ENCODE measurements around the gene ZNF423.

The ZNF423 gene

DNA sequence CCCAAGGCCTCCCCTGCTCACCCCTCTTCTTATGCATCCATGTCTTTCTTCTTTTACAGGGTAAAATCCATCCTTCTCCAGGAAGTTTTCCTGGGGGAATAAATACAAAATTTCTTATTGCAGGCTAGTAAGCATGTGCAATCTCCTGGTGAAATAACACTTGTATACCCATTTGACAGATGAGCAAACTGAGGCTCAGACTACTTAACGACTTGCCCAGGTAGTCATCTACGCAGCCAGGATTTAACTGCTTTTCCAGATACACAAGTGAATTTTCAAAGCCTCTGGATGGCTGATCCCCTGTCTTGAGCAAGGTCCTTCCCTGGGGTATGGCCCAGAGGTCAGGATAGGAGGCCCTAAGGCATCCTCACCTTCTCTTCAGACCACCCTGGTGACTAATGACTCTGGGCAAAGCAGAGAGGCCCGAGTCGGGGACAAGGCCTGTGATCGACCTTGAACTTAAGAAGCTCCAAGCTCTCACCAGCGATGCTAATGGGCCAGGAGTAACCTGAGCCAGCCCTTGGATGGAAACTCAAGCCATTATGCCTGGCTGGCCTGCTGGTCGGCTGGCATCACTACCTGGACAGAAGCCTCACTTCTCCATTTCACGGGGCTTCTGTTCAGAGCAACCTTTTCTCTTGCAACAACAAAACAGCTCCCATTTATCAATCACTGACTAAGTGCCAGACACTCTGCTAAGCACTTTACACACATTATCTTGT lies 33.1 kb downstream of the ZNF423 start:
- DNase-seq, result no peak

DNA sequence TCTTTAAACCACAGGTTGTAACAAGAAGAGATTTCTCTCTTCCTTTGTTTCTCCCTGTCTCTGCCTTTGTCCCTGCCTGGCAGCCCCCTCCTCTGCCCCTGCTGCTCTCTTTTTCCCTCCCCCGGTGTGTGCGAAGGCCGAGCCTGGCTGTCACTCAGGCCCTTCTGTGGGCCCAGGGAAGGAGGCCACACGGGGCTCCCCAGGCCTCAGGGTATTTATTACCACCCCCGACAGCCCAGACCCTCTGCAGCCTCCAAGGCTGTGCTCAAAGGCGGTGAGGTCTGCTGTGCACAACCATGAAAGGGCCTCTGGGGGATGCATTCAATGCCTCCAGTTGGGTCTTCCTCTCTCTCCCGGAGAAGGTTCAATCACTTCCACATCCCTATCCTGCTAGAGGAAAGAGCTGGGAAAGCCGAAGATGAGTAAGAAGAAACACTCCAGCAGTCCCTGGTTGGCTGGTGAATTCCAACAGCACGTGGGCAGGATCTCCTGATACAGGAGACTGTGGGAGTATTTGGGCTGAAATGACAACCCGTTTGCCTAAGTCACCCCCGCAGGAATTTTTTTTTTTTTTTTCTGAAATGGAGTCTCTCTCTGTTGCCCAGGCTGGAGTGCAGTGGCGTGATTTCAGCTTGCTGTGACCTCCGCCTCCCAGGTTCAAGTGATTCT lies 34.2 kb downstream of the ZNF423 start:
- no peak for DNase-seq

DNA sequence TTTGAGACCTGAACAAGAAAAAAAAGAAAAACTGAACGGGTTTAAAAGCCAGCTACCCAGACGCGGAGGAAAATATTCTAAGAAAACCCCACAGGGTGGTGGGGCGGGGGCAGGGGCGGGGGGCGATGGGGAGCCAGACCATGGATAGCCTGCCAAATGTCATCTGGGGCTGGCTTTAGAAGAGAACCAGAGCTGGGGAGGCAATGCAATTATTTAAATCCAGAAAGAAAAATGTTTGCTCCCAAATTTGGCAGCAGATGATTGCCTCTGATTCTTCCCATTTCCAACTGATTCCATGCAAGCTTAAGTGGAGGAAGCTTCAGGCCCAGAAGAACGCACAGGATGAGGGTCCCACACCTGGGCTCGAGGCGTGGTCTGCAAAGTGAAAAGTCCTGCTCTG lies 34.8 kb downstream of the ZNF423 start:
- no peak for DNase-seq

DNA sequence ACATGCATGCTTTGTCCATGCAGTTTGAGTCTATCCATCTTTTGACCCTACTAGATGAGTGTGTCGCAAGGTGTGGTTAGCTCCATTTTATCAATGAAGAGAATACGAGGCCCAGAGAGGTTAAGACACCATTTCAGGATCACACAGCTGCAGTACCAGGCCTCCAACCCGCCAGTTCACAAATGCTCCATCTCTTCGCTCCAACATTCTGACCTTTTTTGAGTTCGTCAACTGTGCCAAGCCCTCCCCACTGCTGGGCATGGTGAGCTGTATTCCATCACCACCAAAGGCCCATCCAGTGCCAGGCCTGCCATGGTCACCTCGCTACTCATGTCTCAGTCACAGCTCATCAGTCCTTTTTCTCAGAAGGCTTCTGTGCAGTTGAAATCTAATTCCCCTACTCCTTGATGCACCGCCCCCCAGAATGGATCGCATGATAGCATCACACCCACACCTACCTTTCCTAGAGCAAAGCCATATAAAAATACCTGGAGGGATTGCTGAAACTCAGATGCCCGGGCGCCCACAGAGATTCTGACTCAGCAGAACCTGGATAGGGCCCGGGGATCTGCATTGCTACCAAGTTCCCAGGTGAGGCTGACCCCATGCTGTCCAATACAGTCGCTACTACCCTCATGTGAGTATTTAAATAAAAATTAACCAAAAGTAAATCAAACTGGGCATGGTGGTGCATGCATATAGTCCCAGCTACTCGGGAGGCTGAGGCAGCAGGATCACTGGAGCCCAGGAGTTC lies 38.0 kb downstream of the ZNF423 start:
- no peak for DNase-seq

DNA sequence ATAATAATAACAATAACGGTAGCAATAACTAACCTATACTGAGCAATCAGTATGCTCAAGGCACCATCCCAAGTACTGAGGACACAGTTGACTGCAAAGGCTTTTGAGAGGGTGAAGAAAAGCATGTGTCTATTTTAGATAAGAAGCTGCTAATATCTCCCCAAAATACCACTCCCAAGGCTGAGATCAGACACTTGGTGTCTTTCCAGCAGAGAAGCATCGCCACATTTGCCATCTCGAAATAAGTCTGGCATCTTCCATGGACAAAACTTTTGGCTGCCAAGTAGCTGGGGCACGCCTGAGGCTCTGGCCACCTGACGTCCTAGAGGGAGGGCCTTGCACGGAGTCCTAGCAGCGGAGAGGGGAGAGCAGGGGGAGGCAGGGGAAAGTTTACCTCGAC lies 39.0 kb downstream of the ZNF423 start:
- DNase-seq, result no peak

DNA sequence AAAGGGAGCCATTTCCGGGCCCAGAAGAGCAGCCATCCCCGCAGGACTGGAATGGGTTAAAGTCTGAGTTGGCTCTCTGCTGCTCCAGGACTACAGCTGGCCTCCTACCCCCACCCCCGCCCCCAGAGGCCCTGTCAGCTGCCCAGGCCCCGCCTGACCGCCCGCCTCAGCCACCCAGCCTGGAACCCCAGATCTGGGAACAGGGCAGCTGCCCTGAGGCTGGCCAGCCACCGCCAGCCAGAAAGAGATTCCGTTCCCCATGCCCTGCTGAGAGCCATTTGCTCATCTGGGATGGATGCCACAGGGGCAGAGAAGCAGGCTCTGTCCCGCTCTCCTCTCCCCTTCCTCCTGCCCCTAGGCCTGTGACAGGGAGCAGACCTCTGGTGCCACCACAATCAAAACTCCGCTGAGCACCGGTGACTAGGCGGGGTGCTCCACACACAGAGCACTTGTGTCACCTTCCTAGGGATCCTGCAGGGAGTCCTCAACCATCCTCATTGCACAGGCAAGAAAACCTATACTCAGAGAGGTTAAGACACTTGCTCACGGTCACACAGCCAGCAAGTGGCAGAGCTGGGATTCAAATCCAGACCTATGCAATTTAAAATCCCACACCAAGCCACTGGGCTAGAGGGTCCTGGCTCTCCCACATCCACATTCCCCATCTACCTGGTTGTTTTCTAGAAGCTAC lies 44.1 kb downstream of the ZNF423 start:
- DNase-seq, result no peak

DNA sequence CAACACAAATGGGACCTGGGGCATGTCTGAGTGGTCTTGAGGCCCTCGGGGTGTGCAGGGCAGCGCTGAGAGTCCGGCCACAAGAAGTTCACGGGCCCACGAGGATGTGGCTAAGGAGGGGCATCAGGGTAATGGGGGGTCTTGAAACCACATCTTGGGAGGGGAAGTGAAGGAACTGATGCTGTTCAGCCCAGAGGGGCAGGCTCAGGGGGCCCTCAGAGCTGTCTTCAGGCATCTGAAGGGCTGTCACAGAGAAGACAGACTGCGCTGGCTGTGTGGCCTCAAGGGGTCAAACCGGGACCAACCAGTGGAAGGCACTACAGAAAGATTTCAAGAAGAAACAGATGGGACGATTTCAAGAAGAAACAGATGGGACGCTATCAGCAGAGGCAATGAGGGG lies 45.1 kb downstream of the ZNF423 start:
- no peak for DNase-seq

DNA sequence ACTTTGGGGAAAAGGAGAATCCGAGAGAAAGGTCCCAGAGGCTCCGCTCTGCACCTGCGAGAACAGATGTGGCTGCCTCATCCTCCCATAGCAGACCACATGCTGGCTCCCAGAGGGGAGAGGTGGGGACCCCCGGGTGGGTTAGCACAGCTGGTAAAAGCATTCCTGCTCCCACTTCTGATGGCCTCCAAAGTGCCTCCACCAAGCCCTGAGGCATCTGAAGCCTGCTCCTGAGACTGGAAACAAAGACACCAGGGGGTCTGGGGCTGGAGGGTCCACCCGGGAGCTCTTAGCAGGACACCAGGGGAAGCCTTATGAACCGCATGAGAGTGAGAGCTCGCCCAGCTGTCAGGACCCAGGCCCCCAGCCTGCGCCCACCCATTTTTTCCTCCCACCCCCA lies 46.4 kb downstream of the ZNF423 start:
- no peak for DNase-seq

DNA sequence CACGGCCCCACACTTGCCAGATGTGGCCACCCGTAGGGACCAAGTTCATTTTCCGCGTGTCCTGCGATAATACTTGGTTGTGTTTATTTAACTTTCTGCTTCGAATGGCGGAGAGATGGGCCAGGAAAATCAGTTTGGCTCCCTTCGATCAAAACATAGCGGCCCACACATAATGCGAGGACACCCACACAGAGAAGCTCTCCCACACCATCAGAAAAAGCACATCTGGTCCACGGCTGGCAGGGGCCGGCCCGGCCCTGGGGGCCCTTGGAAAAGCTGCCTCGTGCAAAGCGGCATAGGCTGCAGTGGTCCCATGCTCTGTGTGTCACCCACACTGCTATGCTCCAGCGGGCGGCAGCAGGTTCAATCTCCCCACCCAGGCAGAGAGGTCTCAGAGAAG lies 46.9 kb downstream of the ZNF423 start:
- DNase-seq, result no peak

DNA sequence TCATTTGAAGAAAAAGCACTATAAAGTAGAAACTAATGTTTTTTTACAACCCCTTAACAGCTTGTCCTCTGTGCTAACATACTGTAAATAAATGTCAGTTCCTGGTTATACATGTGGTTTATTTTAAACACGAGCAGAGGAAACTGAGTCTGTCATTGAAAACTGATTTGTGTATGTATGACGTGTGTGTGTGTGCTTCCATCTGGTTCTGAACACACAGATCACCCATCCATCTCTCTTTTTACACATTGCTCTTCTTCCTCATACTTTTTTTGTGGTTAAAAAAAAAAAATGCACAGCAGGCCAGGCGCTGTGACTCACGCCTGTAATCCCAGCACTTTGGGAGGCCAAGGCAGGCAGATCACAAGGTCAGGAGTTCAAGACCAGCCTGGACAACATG lies 49.5 kb downstream of the ZNF423 start:
- no peak for DNase-seq

DNA sequence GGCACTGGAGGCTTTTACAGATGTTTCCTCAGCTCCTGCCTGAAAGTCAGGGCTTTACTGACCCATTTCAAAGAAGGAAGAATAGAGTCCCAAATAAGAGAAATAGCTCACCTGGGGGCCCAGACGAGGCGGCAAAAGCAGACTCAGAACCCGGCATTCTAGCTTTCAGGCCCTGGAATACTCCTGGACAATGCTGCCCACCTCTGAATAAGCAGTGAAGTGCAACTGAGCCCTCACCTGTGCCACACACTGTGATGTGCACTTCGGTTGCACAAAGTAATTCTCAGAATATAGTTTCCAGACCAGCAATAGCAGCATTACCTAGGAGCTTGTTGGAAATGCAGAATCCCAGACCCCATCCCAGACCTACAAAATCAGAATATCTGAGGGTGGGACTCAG lies 54.6 kb downstream of the ZNF423 start:
- DNase-seq, result no peak

DNA sequence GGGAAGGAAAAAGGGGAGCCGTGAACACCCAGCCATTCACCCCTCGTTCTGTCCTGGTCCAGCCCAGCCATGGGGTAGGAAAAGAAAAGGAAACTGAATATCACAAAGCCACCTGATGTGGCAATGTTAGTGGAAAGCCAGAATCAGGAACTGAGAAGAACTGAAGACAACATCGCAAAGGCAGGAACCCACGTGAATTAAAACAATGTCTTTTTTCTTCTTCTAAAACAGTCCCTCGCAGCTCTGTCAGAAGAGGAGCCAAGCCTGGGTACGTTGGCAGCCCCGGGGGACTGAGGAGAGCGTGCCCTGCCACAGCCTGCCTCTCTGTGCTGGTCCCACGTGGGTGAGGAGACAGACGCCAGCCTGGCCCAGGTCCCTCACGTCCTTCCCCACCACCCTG lies 55.0 kb downstream of the ZNF423 start:
- no peak for DNase-seq

DNA sequence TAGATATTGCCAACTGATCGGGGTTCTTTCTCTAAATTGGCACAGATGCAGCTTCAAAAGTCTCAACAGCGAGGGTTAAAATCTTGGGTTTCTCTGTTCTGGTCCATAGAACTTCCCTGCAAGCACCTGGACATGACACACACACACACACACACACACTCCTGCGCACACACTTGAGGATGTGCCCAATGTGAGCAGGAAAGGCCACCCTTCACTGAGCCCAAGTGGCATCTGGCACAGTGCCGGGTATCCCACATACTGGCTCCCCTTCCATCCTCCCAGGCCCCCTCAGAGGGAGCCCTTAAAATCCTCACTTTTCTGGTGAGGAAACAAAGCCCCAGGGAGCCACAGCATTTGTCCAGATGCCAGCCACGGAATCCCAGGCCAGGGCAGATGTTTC lies 55.5 kb downstream of the ZNF423 start:
- DNase-seq, result no peak

DNA sequence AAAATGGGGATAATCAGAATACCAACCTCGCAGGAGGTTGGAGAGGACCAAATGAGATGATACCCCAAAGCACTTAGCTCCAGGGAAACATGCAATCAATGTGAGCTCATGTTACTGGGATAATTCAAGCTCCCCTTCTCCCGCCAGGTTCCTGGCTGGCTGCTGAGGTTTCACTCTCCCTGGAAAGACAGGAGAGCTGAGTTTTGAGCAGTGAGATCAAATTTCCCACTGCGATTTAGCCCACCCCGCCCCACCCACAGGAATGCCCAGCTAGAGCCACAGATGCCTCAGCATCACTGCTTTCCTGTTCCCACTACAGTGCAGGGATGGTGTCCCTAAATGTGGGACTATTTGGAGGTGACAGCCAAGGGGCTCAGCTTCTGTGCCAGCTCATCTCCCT lies 56.7 kb downstream of the ZNF423 start:
- DNase-seq, result no peak

DNA sequence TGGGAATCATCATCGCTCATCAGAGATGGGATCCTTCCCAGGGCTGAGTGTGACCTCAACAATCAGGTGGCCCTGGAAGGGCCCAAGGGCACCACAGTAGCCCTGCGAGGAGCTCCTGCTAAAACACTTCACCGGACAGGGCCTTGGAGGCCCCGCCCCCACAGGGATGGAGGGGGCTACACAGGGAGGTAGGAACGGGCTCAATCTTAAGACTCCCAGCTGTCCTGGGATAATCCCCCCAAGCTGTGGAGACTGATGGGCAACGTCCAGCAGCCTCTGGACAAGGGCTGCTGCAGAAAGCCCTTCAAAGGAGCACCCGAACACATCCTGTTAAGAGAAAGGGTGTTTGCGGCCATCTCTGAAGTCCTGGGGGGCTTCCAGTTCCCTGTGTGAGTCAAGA lies 60.4 kb downstream of the ZNF423 start:
- no peak for DNase-seq

DNA sequence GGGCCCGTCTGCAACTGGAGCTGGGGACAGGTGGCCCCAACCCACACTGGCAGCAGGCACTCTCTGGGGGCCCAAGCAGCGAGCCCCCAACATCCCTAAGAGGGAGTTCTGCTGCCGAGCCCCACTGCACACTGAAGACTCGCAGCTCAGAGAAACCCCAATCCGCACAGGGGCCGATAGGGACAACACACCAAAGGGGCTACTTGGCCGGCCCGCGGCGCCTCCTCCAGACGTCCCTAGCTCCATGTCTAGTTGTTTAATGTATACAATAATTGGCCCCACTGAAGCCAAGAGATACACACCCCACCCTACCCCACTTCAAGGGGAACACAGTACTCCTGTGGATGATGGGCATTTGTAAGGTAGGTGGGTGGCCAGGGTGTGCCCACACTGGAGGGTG lies 62.7 kb downstream of the ZNF423 start:
- DNase-seq, result no peak

DNA sequence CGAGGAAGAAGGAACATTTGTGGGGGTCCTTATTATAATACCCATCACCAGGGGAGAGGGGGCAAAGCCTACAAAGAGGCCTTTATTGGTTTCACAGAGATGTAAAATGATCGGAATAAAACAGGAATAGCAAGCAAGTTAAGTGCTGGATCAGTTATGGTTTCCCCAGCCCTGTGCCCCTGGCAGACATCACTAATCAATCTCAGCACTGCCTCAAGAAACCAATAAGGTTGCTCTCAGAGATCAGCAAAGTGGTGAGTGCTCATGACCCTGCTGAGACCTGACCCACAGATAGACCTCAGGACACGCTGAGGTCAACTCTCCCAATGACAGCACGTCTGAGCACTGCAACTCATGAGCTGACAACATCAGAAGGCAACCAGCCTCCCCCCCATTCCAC lies 66.3 kb downstream of the ZNF423 start:
- no peak for DNase-seq

DNA sequence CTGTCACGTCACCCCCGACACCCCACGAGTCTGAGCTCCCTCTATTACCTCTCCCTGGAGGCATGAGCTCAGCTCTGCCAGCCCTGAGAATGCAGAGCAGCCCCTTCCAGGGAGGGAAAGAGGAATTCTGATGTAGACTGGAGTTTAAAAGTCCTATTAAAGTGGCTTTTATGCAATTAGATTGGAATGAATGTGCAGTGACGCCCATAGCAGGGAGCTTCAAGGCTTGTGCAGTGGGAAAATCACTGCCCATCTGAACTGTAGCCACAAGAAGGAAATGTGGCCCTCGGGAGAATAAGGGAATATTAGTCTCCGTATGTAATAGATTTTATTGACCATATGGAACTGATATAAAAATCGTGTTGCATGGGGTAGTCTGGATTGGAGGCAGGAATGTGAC lies 66.9 kb downstream of the ZNF423 start:
- no peak for DNase-seq

DNA sequence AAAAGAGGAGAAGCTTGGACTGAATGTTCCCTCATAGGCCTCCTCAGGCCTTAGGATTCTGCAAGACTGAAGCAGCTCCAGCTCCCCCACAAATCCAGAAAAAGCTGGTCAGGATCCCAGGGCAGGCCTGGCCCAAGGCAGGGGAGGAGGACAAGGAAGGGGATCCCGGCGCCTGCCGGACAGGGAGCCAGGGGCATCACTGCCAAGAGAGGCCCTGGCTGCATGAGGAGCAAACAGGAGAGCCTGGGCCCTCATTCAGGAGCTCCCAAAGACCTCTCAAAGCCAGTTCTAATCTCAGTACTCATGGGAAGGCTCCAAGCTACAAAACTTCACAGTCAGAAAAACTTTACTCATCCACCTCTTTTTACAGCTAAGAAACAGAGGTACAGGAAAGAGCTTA lies 67.3 kb downstream of the ZNF423 start:
- no peak for DNase-seq

DNA sequence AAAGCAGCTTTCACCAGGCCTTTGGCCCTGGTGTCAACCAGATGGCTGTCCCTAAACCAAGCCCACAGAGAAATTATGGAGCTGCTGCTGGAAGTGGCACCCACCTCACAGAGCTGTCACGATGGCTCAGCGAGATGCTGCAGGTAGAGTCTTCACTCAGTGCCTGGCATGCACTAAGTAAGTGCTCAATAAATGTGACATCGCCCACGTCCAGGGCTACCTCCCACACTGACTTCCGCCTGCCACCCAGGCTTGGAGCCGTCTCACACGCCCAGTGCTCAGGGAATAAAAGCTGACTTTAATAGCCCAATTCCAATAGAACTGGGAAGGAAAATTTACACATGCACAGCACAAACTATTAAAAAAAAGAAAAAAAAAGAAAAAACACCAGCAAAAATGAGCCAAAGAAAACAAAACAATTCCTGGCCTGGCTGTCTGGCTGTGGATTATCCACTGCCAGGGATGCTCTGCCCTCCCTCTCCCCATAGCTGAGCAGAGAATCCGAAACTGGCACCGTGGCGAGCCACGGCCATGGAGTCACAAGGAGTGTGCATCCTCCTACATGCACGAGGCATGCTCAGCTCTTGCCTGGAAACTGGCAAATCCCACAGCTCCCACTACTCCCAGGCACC lies 68.9 kb downstream of the ZNF423 start:
- DNase-seq, result no peak

DNA sequence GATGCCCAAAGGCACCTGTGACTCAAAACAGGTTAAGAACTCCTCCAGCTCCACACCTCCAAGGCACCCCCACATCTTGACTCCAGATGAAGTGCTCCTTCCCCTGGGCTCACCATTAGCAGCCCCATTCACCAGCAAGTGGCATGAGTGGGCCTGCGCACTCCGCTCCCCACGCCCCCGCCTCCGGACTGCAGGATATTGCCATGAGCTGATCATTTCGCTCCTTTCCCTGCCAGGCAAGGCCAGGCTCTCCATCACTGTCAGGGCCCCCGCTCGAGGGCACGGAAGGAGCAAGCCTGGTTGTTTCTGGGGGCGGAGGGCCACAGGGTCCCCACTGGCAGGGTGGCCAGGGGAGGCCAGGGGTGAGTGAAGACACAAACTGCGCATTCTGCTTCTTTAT lies 69.9 kb downstream of the ZNF423 start:
- DNase-seq, result no peak

DNA sequence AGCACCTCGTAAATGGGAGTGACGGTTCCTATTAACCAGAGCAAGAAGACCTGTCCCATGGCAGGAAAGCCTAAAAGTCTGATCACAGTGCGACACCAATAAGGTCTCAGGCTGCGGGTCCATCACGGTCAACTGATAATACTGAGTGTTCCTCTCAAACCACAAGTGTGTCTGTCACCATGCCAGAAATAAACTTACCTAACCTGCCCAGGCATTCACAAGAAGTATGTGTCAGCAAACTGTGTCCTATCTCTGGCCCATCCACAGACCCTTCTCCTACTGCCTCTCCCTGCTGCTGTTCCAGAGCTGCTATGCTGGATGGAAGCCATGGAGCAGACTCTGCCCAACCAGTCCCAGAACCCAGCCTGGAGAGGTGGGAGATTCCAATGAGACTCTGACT lies 73.5 kb downstream of the ZNF423 start:
- DNase-seq, result no peak

DNA sequence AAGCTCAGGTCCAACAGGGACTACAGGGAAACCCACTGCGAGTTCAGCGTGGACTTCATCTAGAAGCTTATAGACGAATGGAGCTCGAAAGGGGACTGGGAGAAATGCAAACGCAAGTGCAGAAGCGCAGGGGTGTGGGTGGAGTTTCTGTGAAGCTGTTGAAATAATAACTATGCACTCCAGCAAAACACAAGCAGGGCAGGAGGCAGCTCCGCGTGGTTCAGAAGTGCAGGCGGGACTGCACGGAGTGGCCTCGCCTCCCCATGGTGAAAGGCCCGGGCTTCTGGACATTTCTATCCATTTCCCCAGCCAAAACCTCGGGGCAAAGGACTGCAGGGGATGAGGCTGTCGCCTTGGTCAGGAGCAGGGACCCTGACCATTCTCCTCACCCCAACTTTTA lies 74.5 kb downstream of the ZNF423 start:
- DNase-seq, result no peak
